H9 (cell line): Measurements from ENCODE around the gene TMEM178B. TPM values are rescaled to one million over a fixed set of nuclear protein-coding genes. Genes with fewer than 3 reads are reported as not detected.

Experiments
- DNase-seq: peaks from one replicate; pipeline ENCODE4 v3.0.0-alpha.2; 2017
- H2AFZ ChIP-seq: one replicate; pipeline ENCODE4 v1.6.1; 2013; ENCODE audit warnings: mild to moderate bottlenecking, low read length, control low read depth, moderate library complexity
- H2AK5ac ChIP-seq: 2 replicates; pipeline ENCODE4 v1.6.1; 2013; ENCODE audit warnings: low read length, control low read depth, mixed read lengths; ENCODE audit not compliant: insufficient read length
- H2BK120ac ChIP-seq: one replicate; pipeline ENCODE4 v1.6.1; 2013; ENCODE audit warnings: low read depth, mild to moderate bottlenecking, low read length, control low read depth, inconsistent platforms; ENCODE audit not compliant: poor library complexity, severe bottlenecking
- H2BK12ac ChIP-seq: 2 replicates; pipeline ENCODE4 v1.6.1; 2013; ENCODE audit warnings: low read length, control low read depth, mixed read lengths, low read depth; ENCODE audit not compliant: insufficient read length
- H2BK15ac ChIP-seq: 2 replicates; pipeline ENCODE4 v1.6.1; 2013; ENCODE audit warnings: low read depth, low read length, control low read depth
- H2BK20ac ChIP-seq: one replicate; pipeline ENCODE4 v1.6.1; 2013; ENCODE audit warnings: low read depth, mild to moderate bottlenecking, low read length, control low read depth, inconsistent platforms; ENCODE audit not compliant: poor library complexity, severe bottlenecking
- H2BK5ac ChIP-seq: 2 replicates; pipeline ENCODE4 v1.6.1; 2013; ENCODE audit warnings: low read length, control low read depth, mixed read lengths; ENCODE audit not compliant: insufficient read length
- H3K14ac ChIP-seq: 2 replicates; pipeline ENCODE4 v1.6.1; 2013; ENCODE audit warnings: low read length, control low read depth; ENCODE audit not compliant: insufficient read depth
- H3K18ac ChIP-seq: 2 replicates; pipeline ENCODE4 v1.6.1; 2013; ENCODE audit warnings: low read depth, mild to moderate bottlenecking, mixed read lengths, low read length, control low read depth; ENCODE audit not compliant: insufficient read length
- H3K23ac ChIP-seq: 2 replicates; pipeline ENCODE4 v1.6.1; 2013; ENCODE audit warnings: low read length, control low read depth, mixed read lengths, low read depth; ENCODE audit not compliant: insufficient read length
- H3K23me2 ChIP-seq: 2 replicates; pipeline ENCODE4 v1.6.1; 2013; ENCODE audit warnings: low read depth, mild to moderate bottlenecking, mixed read lengths, low read length, control low read depth; ENCODE audit not compliant: insufficient read length, poor library complexity, severe bottlenecking
- H3K27ac ChIP-seq: 2 replicates; pipeline ENCODE4 v1.5.1; 2013; ENCODE audit warnings: low read length, control low read depth, mixed read lengths, low read depth; ENCODE audit not compliant: insufficient read length
- H3K27me3 ChIP-seq: 2 replicates; pipeline ENCODE4 v1.6.1; 2013; ENCODE audit warnings: low read length, control low read depth, inconsistent platforms; ENCODE audit not compliant: insufficient read depth
- H3K4ac ChIP-seq: 2 replicates; pipeline ENCODE4 v1.6.1; 2013; ENCODE audit warnings: low read depth, mild to moderate bottlenecking, control low read depth, inconsistent platforms, low read length, moderate library complexity
- H3K4me1 ChIP-seq: 2 replicates; pipeline ENCODE4 v1.6.1; 2013; ENCODE audit warnings: low read length, control low read depth, inconsistent platforms; ENCODE audit not compliant: insufficient read depth
- H3K4me2 ChIP-seq: 2 replicates; pipeline ENCODE4 v1.6.1; 2013; ENCODE audit warnings: low read length, control low read depth, mixed read lengths; ENCODE audit not compliant: insufficient read length, insufficient read depth
- H3K56ac ChIP-seq: 2 replicates; pipeline ENCODE4 v1.6.1; 2013; ENCODE audit warnings: low read depth, mild to moderate bottlenecking, mixed read lengths, low read length, control low read depth; ENCODE audit not compliant: insufficient read length
- H3K79me1 ChIP-seq: 2 replicates; pipeline ENCODE4 v1.6.1; 2013; ENCODE audit warnings: low read depth, mild to moderate bottlenecking, moderate library complexity, low read length, control low read depth, inconsistent platforms; ENCODE audit not compliant: insufficient read depth, poor library complexity, severe bottlenecking
- H3K79me2 ChIP-seq: 2 replicates; pipeline ENCODE4 v1.6.1; 2013; ENCODE audit warnings: low read length, control low read depth, inconsistent platforms; ENCODE audit not compliant: insufficient read depth
- H3K9ac ChIP-seq: 2 replicates; pipeline ENCODE4 v1.6.1; 2013; ENCODE audit warnings: low read length, control low read depth, mixed read lengths; ENCODE audit not compliant: insufficient read length; ENCODE audit errors: extremely low read depth
- H3K9me3 ChIP-seq: one replicate; pipeline ENCODE4 v1.6.1; 2013; ENCODE audit warnings: low read depth, low read length, inconsistent platforms; ENCODE audit not compliant: control insufficient read depth
- H3T11ph ChIP-seq: one replicate; pipeline ENCODE4 v1.6.1; 2013; ENCODE audit warnings: mild to moderate bottlenecking, low read length, control low read depth, inconsistent platforms
- H4K20me1 ChIP-seq: one replicate; pipeline ENCODE4 v1.6.1; 2013; ENCODE audit not compliant: control insufficient read depth, insufficient read length, insufficient read depth
- H4K5ac ChIP-seq: 2 replicates; pipeline ENCODE4 v1.6.1; 2013; ENCODE audit warnings: low read depth, mild to moderate bottlenecking, mixed read lengths, low read length, control low read depth; ENCODE audit not compliant: insufficient read length
- H4K8ac ChIP-seq: replicated peaks from 2 replicates; pipeline ENCODE4 v1.6.1; 2013; ENCODE audit warnings: low read length, control low read depth, mixed read lengths, low read depth; ENCODE audit not compliant: insufficient read length
- H4K91ac ChIP-seq: 2 replicates; pipeline ENCODE4 v1.6.1; 2013; ENCODE audit warnings: low read depth, mild to moderate bottlenecking, moderate library complexity, mixed read lengths, low read length, control low read depth; ENCODE audit not compliant: insufficient read length
- H3K27ac Mint-ChIP-seq, 3 experiments: 2 replicates in 2 of 3; 3 replicates in 1 of 3; pipeline ENCODE4 v1.8.0; 2020 to 2021; ENCODE audit warnings: mixed read lengths in 3 of 3, mild to moderate bottlenecking in 1 of 3, moderate library complexity in 1 of 3
- H3K27me3 Mint-ChIP-seq: 2 replicates; pipeline ENCODE4 v1.8.0; 2021; ENCODE audit warnings: low read depth, mild to moderate bottlenecking, moderate library complexity, mixed read lengths
- H3K36me3 Mint-ChIP-seq, 3 experiments: 2 replicates in 2 of 3; 3 replicates in 1 of 3; pipeline ENCODE4 v1.8.0; 2020 to 2021; ENCODE audit warnings: low read depth in 3 of 3, mixed read lengths in 3 of 3; ENCODE audit not compliant: insufficient read depth in 1 of 3
- H3K4me1 Mint-ChIP-seq, 2 experiments: 2 replicates each; pipeline ENCODE4 v1.8.0; 2020; ENCODE audit warnings: mixed read lengths in 2 of 2
- H3K4me3 Mint-ChIP-seq, 2 experiments: 2 replicates in 1 of 2; 3 replicates in 1 of 2; pipeline ENCODE4 v1.8.0; 2020 to 2021; ENCODE audit warnings: mild to moderate bottlenecking in 2 of 2, mixed read lengths in 2 of 2, moderate library complexity in 1 of 2
- H3K9me3 Mint-ChIP-seq, 2 experiments: 2 replicates in 1 of 2; 3 replicates in 1 of 2; pipeline ENCODE4 v1.8.0; 2020; ENCODE audit warnings: mild to moderate bottlenecking in 2 of 2, mixed read lengths in 2 of 2, moderate library complexity in 1 of 2
- WGBS: extraction: QIAGEN DNeasy Blood & Tissue Kit; methylation state at CpG from one replicate; pipeline ENCODE4 v1.1.7; 2013; ENCODE audit warnings: missing lambda C conversion rate, low lambda C conversion rate, mixed read lengths; ENCODE audit not compliant: insufficient read length; ENCODE audit errors: extremely low coverage; 5-methylcytosine and 5-hydroxymethylcytosine counted together
- total RNA-seq: library from RNA; stranded (reverse); gene quantifications from 2 replicates; pipeline ENCODE4 v1.2.1, GENCODE V29; 2021
- TF ChIP-seq, protein P1 (sequence below): fragments of 200-600 bp; sonication (generic); conservative IDR thresholded peaks from 3 replicates; pipeline ENCODE4 v1.8.0; 2021; ENCODE audit warnings: antibody characterized with exemption, mild to moderate bottlenecking

The TMEM178B gene
- total RNA-seq, 1 experiment from 2014 or later, result 11.3 TPM

DNA sequence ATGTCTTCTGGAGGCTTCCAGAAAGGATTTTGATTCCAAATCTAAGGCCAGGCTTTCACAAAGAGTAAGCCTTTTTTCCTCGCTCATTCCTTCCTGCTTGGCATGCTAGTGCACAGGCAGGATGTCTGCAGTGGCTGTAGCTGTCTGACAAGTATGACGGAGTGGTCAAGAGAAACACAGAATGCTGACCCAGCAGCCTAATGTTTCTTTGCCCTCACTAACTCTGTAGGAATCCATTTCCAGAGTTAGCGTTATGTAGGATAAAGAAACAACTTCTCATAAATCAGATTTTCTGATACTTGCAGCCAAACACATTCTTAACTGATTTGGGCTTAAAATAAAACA is 286.5 kb downstream of the TMEM178B start:
- Mint-ChIP-seq H3K27ac (no peak overlapping the region), H3K4me3 (no peak overlapping the region), H3K9me3 (no peaks in the 10 kb centered on the region), H3K4me1 (peaks cover 15 to 23% of the 10 kb centered on the region in 2 experiments), H3K36me3 (no peaks in the 10 kb centered on the region; a peak in 1 of 7 replicates), H3K27me3 (no peaks in the 10 kb centered on the region)
- no peaks in the 10 kb centered on the region for H3K79me2 ChIP-seq
- H3K4me1 ChIP-seq, result 0 out of 2 replicates have a peak, but pooled peaks cover 2% of the 10 kb centered on the region
- H3K23ac ChIP-seq, result no peak overlapping the region
- no peak overlapping the region for H4K91ac ChIP-seq
- H2BK15ac ChIP-seq, result no peak overlapping the region
- H2BK12ac ChIP-seq, result no peak overlapping the region
- WGBS, result no CpG with 5 or more reads among the region's 3 CpGs
- no peak for DNase-seq
- no peak overlapping the region for H4K5ac ChIP-seq
- no peaks in the 10 kb centered on the region for H3K23me2 ChIP-seq
- no peak overlapping the region for H2BK20ac ChIP-seq
- no peaks in the 10 kb centered on the region for H3K27me3 ChIP-seq
- no peaks in the 10 kb centered on the region for H3K9me3 ChIP-seq
- no peak overlapping the region for H3K4me2 ChIP-seq
- no peak overlapping the region for H2AFZ ChIP-seq
- no peaks in the 10 kb centered on the region for H4K20me1 ChIP-seq
- no peak overlapping the region for H3K9ac ChIP-seq
- no peak overlapping the region for H3K56ac ChIP-seq
- no peak overlapping the region for H3K4ac ChIP-seq
- H3K27ac ChIP-seq, result no peak overlapping the region
- H3K14ac ChIP-seq, result no peak overlapping the region
- H2BK120ac ChIP-seq, result no peak overlapping the region
- H3K79me1 ChIP-seq, result no peaks in the 10 kb centered on the region
- H2AK5ac ChIP-seq, result no peak overlapping the region
- H3T11ph ChIP-seq, result no peak overlapping the region
- H3K18ac ChIP-seq, result no peak overlapping the region
- H4K8ac ChIP-seq, result no peak overlapping the region
- TF ChIP-seq, protein P1, sequence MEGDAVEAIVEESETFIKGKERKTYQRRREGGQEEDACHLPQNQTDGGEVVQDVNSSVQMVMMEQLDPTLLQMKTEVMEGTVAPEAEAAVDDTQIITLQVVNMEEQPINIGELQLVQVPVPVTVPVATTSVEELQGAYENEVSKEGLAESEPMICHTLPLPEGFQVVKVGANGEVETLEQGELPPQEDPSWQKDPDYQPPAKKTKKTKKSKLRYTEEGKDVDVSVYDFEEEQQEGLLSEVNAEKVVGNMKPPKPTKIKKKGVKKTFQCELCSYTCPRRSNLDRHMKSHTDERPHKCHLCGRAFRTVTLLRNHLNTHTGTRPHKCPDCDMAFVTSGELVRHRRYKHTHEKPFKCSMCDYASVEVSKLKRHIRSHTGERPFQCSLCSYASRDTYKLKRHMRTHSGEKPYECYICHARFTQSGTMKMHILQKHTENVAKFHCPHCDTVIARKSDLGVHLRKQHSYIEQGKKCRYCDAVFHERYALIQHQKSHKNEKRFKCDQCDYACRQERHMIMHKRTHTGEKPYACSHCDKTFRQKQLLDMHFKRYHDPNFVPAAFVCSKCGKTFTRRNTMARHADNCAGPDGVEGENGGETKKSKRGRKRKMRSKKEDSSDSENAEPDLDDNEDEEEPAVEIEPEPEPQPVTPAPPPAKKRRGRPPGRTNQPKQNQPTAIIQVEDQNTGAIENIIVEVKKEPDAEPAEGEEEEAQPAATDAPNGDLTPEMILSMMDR, result no peak
- no peak overlapping the region for H2BK5ac ChIP-seq
